ENCODE results near the gene TNFRSF11A.

TNFRSF11A gene

DNA sequence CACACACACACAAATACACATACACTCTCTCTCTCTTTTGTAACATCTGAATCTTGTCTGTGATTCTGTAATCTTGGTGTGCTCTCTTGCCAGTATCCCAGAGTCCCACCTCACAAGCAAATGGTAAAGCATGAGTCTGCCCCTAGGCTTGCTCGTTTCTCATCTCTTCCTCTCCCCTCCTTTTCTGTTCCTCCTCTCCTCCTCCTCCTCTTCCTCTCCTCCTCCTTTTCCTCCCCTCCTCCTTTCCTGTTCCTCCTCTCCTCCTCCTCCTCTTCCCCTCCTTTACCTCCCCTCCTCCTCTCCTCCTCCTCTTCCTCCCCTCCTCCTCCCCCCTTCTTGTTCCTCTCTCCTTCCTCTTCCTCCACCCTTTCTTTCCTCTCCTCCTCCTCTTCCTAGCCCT is 59.0 kb downstream of the TNFRSF11A start:
- DNase-seq (ENCODE audit: low read depth in 2 of 2): no peak

DNA sequence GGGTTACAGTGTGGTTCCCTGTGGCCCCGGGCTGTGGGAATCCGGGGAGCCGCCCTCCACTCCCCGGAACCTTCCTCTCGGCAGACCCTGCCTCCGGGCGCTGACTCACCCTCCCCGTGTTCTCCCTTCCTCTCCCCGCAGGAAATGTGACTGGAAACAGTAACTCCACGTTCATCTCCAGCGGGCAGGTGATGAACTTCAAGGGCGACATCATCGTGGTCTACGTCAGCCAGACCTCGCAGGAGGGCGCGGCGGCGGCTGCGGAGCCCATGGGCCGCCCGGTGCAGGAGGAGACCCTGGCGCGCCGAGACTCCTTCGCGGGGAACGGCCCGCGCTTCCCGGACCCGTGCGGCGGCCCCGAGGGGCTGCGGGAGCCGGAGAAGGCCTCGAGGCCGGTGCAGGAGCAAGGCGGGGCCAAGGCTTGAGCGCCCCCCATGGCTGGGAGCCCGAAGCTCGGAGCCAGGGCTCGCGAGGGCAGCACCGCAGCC is 59.5 kb downstream of the TNFRSF11A start:
- DNase-seq (ENCODE audit: low read depth in 2 of 2): no peak

GRCh38 chr18:62386091-62386490 is 61.0 kb downstream of the TNFRSF11A start:
- no peak for DNase-seq (ENCODE audit: low read depth in 2 of 2)

GRCh38 chr18:62386601-62387000 is 61.5 kb downstream of the TNFRSF11A start:
- no peak for DNase-seq (ENCODE audit: low read depth in 2 of 2)

- no peak for DNase-seq (ENCODE audit: low read depth in 2 of 2)
Observed at GRCh38 chr18:62387257-62387656, 62.1 kb downstream of the TNFRSF11A start.

- DNase-seq (ENCODE audit: low read depth in 2 of 2): no peak
Observed at GRCh38 chr18:62388855-62389760, 64.0 kb downstream of the TNFRSF11A start.

GRCh38 chr18:62389761-62390481 is 64.8 kb downstream of the TNFRSF11A start:
- no peak for DNase-seq (ENCODE audit: low read depth in 2 of 2)

GRCh38 chr18:62394006-62394763 is 69.1 kb downstream of the TNFRSF11A start:
- no peak for DNase-seq (ENCODE audit: low read depth in 2 of 2)

GRCh38 chr18:62396381-62396780 is 71.3 kb downstream of the TNFRSF11A start:
- DNase-seq (ENCODE audit: low read depth in 2 of 2): no peak

- no peak for DNase-seq (ENCODE audit: low read depth in 2 of 2)
Observed at GRCh38 chr18:62396967-62397366, 71.9 kb downstream of the TNFRSF11A start.

- no peak for DNase-seq (ENCODE audit: low read depth in 2 of 2)
Observed at GRCh38 chr18:62398291-62398690, 73.2 kb downstream of the TNFRSF11A start.

- no peak for DNase-seq (ENCODE audit: low read depth in 2 of 2)
Observed at GRCh38 chr18:62399276-62399675, 74.2 kb downstream of the TNFRSF11A start.

DNA sequence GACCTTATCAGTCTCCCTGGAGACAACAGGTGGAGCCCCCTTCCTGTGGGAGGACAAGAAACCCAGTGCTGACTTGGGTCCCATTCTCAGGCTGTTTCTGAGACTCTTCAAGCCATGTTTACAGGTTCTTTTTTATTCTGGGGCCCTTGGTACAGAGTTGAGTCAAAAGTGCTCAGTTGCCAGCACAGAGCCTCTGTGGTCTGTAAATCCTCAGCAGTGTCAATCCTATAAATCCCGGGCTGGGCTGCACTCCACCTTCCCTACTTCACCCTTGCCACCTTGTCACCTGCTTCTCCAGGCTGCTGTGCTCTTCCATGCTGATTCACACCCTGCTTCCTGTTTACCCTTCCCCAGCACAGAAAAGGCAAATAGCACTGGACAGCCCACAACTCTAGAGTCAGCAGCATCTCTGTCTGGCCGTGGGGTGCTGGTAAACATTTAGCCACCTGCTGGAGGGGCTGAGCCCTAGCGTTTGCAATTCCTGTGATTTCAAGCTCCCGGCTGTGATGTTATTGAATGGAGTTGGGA is 74.7 kb downstream of the TNFRSF11A start:
- no peak for DNase-seq (ENCODE audit: low read depth in 2 of 2)

- DNase-seq (ENCODE audit: low read depth in 2 of 2): no peak
Observed at GRCh38 chr18:62400916-62401315, 75.8 kb downstream of the TNFRSF11A start.

DNA sequence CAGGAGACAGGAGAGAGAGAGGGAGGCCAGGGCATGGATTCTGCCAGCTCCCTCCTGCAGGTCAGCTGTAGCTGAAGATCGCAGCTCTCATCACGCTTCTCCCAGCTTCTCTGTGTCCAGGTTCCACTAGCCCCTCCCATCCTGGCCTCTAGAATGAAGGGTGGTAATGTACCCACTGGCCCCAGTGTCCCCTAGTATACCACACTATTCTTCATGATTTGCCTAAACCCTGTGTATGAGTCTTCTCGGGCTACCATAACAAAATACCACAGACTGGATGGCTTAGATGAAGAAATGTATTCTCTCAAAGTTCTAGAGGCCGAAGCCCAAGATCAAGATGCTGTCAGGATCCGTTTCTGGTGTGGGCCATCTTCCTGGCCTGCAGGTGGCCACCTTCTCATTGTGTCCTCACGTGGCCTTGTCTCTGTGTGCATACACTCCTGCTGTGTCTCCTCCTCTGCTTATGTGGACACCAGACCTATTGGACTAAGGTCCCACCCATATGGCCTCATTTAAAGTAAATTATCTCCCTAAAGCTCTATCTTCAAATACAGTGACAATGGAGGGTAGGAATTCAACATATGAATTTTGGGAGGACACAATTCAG is 77.3 kb downstream of the TNFRSF11A start:
- DNase-seq (ENCODE audit: low read depth in 2 of 2): no peak

GRCh38 chr18:62403120-62403519 is 78.0 kb downstream of the TNFRSF11A start:
- DNase-seq (ENCODE audit: low read depth in 2 of 2): no peak

DNA sequence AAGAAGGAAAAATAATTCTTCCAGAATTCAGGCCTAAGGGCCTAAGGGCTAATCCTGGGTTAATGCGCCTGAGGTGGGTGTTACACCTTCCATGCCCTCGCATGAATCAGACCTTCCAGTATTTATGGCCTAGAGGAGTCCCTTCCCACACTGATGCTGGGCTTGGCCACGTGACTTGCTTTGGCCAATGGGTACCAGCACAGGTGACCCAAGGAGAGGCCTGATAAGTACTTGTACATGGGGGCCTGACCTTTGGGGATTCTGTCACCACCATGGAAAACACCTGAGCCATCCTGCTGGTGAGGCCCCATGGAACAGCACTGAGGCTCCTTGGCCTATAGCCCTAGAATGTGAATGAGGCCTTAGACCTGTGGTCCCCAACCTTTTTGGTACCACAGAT is 79.8 kb downstream of the TNFRSF11A start:
- no peak for DNase-seq (ENCODE audit: low read depth in 2 of 2)

DNA sequence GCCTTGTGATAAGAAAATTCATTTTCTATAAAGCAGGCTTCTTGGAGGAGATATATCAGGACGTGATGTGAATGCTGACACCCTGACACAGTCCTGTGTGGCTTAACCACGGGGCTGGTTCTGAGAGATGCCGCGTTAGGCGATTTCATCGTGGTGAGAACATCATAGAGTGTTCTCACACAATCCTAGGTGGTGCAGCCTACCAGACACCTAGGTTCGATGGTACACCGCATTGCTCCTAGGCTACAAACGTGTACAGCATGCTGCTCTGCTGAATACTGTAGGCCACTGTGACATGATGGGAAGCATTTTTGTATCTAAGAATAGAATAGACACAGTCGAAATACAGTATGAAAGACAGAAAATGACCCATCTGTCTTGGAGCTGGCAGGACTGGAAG is 82.5 kb downstream of the TNFRSF11A start:
- DNase-seq (ENCODE audit: low read depth in 2 of 2): no peak

- DNase-seq (ENCODE audit: low read depth in 2 of 2): no peak
Observed at GRCh38 chr18:62409821-62410220, 84.7 kb downstream of the TNFRSF11A start.

GRCh38 chr18:62412231-62412979 is 87.3 kb downstream of the TNFRSF11A start:
- no peak for DNase-seq (ENCODE audit: low read depth in 2 of 2)

DNA sequence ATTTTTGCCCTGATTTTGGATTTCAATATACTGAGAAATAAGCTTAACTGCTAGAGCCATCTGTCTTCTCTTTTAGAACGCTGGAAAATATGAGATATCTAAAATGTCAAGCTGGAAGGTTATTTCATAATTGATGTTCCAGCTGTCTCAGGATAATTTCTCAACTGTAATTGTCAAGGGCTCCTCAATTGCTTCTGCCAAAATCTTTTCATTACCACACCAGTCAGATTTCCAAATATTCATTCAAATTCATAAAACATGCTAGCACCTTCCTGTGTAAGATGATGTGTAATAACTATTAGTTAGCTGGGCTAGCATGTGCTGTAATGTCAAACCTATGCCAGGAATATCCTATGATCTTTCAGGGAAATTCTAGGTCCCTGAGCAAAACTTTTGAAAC is 88.1 kb downstream of the TNFRSF11A start:
- DNase-seq (ENCODE audit: low read depth in 2 of 2): no peak

All from stimulated activated CD4-positive, alpha-beta T cell treated with anti-CD3 and anti-CD28 coated beads, Interleukin-1b, Interleukin-23, amount 100 ng/mL, for 1 hour (primary cell).